ENCODE results near the gene SETD2. TPM values are rescaled to one million over a fixed set of nuclear protein-coding genes. Genes with fewer than 3 reads are reported as not detected.

Gene SETD2
- total and polyA plus RNA-seq, 9 of the 15 experiments (the other 6 are each of a cell fraction or from before 2014, with no cell fraction given), result 8.2 to 44.0 (median 33.6) TPM

GRCh38 chr3:46978985-46979944, 184.6 kb downstream of the SETD2 start, which contains the start of gene NBEAL2 (continued):
- TF ChIP-seq, protein P1, sequence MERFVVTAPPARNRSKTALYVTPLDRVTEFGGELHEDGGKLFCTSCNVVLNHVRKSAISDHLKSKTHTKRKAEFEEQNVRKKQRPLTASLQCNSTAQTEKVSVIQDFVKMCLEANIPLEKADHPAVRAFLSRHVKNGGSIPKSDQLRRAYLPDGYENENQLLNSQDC (CRISPR knock-in tag; IDR thresholded peaks at IDR 0.05), result peak; percentile 86
- TF ChIP-seq ZNF511 (CRISPR knock-in tag; IDR thresholded peaks at IDR 0.05), result peak; percentile 70
- TF ChIP-seq, protein P2, sequence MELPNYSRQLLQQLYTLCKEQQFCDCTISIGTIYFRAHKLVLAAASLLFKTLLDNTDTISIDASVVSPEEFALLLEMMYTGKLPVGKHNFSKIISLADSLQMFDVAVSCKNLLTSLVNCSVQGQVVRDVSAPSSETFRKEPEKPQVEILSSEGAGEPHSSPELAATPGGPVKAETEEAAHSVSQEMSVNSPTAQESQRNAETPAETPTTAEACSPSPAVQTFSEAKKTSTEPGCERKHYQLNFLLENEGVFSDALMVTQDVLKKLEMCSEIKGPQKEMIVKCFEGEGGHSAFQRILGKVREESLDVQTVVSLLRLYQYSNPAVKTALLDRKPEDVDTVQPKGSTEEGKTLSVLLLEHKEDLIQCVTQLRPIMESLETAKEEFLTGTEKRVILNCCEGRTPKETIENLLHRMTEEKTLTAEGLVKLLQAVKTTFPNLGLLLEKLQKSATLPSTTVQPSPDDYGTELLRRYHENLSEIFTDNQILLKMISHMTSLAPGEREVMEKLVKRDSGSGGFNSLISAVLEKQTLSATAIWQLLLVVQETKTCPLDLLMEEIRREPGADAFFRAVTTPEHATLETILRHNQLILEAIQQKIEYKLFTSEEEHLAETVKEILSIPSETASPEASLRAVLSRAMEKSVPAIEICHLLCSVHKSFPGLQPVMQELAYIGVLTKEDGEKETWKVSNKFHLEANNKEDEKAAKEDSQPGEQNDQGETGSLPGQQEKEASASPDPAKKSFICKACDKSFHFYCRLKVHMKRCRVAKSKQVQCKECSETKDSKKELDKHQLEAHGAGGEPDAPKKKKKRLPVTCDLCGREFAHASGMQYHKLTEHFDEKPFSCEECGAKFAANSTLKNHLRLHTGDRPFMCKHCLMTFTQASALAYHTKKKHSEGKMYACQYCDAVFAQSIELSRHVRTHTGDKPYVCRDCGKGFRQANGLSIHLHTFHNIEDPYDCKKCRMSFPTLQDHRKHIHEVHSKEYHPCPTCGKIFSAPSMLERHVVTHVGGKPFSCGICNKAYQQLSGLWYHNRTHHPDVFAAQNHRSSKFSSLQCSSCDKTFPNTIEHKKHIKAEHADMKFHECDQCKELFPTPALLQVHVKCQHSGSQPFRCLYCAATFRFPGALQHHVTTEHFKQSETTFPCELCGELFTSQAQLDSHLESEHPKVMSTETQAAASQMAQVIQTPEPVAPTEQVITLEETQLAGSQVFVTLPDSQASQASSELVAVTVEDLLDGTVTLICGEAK (IDR thresholded peaks at IDR 0.05), result peak; percentile 63
- TF ChIP-seq, protein P2 (CRISPR knock-in tag; IDR thresholded peaks at IDR 0.05), result no peak
- no peak for TF ChIP-seq SMAD2 (IDR thresholded peaks at IDR 0.05; ENCODE audit: low read depth, low read length)
- no peak for TF ChIP-seq BDP1 (IDR thresholded peaks at IDR 0.05; ENCODE audit: insufficient read depth, insufficient read length)
- TF ChIP-seq SLC30A9 (CRISPR knock-in tag; IDR thresholded peaks at IDR 0.05), result no peak
- peak; percentile 63; the same call in 1 of the 2 replicates for TF ChIP-seq LCOR (CRISPR knock-in tag; IDR thresholded peaks at IDR 0.05)
- no peak for TF ChIP-seq ZNF124 (CRISPR knock-in tag; IDR thresholded peaks at IDR 0.05)
- no peak for TF ChIP-seq ILF3 (IDR thresholded peaks at IDR 0.05; ENCODE audit: borderline replicate concordance)
- TF ChIP-seq FOXP1 (CRISPR knock-in tag; IDR thresholded peaks at IDR 0.05), result peak; percentile 86
- TF ChIP-seq, protein P3, sequence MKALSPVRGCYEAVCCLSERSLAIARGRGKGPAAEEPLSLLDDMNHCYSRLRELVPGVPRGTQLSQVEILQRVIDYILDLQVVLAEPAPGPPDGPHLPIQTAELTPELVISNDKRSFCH (CRISPR knock-in tag; IDR thresholded peaks at IDR 0.05), result no peak
- TF ChIP-seq, protein P3 (tag; IDR thresholded peaks at IDR 0.05), result peak; percentile 82; the same call in 1 of the 2 replicates
- TF ChIP-seq KDM5B (IDR thresholded peaks at IDR 0.05; ENCODE audit: insufficient replicate concordance, low read depth, low read length), result peak; percentile 74
- no peak for TF ChIP-seq BRD4 (IDR thresholded peaks at IDR 0.05)
- TF ChIP-seq NFE2L1 (tag; IDR thresholded peaks at IDR 0.05; ENCODE audit: borderline replicate concordance, low read depth), result no peak
